GM18499 (cell line): ENCODE results near the gene TNFRSF9.

Experiments
- ATAC-seq: cut with Tn5 transposase; IDR thresholded peaks from one replicate; pipeline ENCODE4 v1.9.1; 2021; ENCODE audit warnings: moderate number of reproducible peaks; ENCODE audit not compliant: insufficient read depth, unreplicated experiment

Gene TNFRSF9

DNA sequence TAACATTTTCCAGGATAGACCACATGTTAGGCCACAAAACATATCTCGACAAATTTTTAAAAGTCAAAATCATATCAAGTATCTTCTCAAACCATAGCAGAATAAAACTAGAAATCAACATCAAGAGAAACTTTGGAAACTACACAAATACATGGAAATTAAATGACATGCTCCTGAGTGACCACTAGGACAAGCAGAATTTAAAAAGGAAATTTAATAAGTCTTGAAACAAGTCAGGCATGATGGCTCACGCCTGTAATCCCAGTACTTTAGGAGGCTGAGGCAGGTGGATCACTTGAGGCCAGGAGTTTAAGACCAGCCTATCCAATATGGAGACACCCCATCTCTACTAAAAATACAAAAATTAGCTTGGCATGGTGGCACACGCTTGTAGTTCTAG lies 61.4 kb downstream of the TNFRSF9 start:
- no peak for ATAC-seq

DNA sequence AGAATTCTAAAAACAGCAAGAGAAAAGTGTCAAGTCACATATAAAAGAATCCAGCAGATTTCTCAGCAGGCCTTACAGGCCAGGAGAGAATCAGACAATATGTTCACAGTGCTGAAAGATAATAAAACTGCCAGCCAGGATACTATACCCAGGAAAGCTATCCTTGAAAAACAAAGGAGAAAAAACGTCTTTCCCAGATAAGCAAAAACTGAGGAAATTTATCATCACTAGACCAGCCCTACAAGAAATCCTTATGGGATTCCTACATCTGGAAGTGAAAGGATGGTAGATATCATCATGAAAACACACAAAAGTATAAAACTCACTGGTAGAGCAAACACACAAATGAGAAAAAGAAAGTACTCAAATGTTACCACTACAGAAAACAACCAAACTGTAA lies 62.6 kb downstream of the TNFRSF9 start:
- no peak for ATAC-seq

DNA sequence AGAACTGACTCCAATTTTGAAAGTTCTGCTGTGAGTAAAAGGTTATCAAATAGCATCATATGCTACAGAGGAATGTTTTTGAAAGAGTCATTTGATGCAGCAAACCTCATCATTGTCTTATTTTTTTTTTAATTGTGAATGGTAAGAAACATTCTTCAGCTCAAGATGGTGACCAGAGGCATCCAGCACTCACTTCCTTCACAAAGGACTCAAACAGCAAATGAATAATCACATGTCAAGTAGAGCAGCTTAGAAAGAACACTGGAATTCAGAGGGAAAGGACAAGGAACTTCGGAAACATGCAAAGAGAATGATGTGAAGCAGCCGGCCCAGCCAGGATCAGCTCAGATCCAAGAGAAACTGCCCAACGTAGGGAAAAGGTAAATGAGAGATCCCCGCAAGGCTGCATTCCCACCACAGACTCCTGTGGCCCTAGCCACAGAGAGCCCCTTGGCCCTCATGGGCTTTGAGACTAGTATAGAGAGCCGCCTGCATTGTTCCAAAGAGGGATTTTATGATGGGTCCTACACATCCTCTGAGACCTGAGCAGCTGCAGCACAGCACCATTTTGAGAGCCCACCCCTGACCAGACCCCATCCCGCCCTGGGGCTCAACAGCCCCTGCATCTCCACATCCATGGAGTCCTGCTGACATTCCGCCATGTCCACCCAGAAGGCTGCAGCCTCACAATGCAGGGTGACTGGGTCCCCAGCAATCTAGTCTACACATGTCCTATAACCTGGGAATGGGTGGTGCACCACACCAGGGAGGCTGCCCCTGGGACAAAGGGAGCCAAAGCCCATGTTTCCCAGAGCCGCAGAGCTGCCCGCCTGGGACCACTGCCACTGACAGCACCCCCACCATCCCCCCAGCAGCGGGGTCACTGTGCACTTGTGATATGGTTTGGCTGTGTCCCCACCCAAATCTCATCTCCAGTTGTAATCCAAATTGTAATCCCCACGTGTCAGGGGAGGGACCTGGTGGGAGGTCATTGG lies 66.5 kb downstream of the TNFRSF9 start:
- ATAC-seq: no peak

DNA sequence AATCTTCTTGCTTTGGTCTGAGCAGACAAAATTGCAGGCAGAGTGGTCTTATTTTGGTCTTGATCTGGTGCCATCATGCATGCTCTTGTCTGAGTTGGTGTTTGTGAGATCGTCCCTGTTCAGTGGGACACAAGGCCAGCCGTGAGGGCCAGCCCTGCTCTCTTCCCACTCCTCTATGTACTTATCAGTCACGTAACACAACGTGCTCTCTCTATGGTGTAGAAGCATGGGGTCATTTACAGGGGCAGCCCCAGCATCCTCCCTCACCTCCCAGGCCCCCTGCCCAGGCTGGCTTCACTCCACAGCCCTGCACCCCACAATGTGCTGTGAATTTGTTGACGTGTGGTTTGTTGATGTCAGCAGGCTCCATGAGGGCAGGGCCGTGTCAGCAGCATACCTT lies 69.5 kb downstream of the TNFRSF9 start:
- ATAC-seq: no peak

DNA sequence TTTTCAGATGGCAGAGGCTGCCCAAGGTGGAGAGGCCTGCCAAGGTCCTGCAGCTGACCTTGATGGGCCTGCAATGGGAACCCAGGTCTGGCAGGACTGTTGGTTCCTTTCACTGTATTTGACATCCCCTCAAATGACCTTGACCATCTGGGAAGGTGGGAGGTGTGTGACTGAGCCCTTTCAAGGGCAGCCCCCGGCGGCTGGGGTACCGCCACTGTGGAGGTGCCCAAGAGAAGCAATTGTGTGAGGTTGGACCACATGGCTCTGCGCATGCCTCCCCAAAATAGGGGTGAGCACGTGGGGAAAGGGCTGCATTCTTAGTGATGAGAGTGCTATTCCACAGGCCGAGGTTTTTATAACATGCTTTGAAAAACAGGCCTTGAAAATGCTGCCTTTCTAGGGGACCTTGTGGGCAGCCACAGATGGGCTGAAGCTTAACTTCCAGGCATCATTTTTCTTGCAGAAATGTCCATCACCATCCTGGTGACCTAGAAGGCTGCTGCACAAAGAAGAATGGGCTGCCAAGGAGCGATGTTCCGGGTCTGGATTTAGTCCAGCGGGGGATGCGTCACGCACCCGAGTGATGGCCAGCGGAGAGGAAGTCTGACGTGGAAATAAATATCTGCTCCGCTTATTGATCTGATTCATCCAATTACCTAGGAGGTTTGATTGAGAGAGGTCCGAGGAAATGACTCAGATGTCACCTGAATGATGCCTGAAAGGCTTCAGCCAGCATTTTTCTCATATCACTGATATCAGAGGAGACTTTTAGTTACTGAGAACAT lies 71.3 kb downstream of the TNFRSF9 start:
- no peak for ATAC-seq

DNA sequence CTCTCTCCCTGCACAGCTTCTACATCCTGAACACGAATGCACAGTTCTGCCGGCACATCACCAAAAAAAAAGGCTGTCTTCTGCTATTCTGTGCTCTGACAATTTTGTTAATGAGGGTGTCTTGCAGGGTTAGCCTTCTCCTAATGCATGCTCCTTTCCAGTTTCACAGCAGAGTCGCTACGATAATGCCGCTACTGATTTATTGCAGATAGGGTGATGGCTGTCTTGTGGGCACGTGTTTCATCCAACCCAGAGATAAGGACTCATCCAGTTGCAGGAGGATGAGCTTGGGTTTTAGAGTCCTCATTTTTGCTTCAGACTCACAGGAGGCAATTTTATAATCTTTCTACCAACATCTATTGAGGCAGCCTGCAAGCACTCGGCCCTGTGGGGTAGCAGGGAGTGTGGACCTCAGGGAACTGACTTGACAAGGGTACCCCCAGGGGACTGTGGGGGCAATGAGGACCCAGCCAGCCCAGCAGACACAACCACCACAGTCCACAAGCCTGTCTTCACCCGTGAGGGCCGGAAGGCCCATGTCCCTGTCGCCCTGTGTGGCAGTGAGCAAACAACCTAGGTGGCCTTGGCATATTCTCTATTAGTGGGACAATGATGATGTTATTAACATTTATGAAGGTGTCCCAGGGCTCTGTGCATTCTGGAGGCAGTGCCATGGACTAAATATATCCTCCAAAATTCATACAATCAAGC lies 72.4 kb downstream of the TNFRSF9 start:
- no peak for ATAC-seq

DNA sequence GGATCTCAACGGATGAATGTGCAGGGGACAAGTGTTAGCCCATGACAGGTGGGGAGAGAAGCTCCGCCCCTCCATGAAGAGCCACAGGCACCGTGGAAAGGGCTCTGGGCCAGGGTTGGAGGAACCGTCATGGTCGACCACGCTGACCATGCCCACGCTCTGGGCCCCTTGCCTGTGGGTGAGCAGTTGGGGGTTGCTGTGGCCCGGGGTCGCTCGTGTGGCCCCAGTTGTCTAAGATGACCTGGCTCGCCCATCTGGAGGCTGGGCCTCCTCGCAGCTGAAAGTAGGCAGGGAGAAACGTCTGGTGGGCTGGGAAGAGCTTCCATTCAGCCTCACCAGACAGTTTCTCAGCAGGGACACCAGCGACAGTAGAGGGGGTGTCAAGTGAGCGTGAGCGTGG lies 74.7 kb downstream of the TNFRSF9 start:
- no peak for ATAC-seq
